ENCODE measurements around the gene USP47. TPM values are rescaled to one million over a fixed set of nuclear protein-coding genes. Genes with fewer than 3 reads are reported as not detected.

The USP47 gene
- total and polyA plus RNA-seq, 9 of the 15 experiments (the other 6 are each of a cell fraction or from before 2014, with no cell fraction given), result 13.1 to 63.6 (median 34.7) TPM

DNA sequence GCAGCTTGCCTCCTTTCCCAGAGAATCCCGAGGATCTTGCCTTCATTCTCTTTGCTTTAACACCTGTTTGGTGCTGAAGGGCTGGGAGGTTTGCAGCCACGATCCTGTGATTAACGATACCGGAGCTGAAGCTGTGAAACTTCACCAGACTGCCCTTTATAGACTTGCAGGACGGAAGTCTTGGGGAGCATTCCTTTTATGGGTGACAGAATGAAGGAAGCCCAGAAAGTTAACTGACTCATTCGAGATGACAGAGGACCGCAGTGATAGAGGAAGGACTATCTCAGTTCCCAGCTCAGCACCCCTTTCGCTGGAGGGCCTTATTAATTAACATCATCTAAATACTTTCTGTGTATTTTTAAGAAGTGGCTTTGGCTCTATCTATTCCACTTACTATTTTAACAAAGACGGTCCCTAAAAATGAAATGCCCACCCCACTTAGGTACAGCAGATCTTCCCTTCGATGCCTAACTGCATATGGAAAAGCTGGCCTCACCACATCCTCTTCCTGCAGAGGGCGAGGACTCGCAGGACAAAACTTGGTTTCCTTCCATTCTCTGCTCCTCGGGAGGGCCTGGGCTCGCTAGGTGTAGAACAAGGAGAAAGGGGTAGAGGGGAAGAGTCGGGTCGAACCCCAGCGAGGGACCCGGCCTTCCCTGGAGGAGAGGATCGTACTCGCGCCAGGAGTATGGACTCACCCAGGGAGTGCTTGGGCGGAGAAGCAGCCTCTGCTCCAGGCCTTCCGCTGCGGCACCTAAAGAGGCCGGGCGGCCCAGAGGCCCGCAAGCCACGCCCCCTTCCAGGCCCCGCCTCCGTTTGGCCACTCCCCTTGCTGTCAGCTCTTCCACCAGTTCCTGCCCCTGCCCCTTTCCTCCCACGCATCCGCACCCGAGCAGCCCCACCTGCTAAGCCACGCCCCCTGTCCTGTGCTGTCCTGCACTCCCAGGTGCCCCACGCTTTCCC, 30.7 kb upstream of the USP47 start (continued):
- TF ChIP-seq FOS (IDR thresholded peaks at IDR 0.05; ENCODE audit: extremely low read depth, insufficient read length), result no peak
- TF ChIP-seq, protein P1, sequence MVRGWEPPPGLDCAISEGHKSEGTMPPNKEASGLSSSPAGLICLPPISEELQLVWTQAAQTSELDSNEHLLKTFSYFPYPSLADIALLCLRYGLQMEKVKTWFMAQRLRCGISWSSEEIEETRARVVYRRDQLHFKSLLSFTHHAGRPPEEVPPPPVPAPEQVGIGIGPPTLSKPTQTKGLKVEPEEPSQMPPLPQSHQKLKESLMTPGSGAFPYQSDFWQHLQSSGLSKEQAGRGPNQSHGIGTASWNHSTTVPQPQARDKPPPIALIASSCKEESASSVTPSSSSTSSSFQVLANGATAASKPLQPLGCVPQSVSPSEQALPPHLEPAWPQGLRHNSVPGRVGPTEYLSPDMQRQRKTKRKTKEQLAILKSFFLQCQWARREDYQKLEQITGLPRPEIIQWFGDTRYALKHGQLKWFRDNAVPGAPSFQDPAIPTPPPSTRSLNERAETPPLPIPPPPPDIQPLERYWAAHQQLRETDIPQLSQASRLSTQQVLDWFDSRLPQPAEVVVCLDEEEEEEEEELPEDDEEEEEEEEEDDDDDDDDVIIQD (CRISPR knock-in tag; IDR thresholded peaks at IDR 0.05), result no peak
- TF ChIP-seq, protein P2, sequence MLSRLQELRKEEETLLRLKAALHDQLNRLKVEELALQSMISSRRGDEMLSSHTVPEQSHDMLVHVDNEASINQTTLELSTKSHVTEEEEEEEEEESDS (CRISPR knock-in tag; IDR thresholded peaks at IDR 0.05), result no peak
- TF ChIP-seq EWSR1 (IDR thresholded peaks at IDR 0.05; ENCODE audit: borderline replicate concordance, low read depth, partially characterized antibody), result no peak
- no peak for TF ChIP-seq ZKSCAN8 (CRISPR knock-in tag; IDR thresholded peaks at IDR 0.05)
- peak; percentile 45 for TF ChIP-seq GTF2B (IDR thresholded peaks at IDR 0.05; ENCODE audit: extremely low read depth, insufficient read length)
- TF ChIP-seq PATZ1 (CRISPR knock-in tag; IDR thresholded peaks at IDR 0.05; ENCODE audit: borderline replicate concordance), result no peak
- TF ChIP-seq PML (IDR thresholded peaks at IDR 0.05; ENCODE audit: low read length), result no peak; the same call in 1 of the 2 replicates
- TF ChIP-seq, protein P3, sequence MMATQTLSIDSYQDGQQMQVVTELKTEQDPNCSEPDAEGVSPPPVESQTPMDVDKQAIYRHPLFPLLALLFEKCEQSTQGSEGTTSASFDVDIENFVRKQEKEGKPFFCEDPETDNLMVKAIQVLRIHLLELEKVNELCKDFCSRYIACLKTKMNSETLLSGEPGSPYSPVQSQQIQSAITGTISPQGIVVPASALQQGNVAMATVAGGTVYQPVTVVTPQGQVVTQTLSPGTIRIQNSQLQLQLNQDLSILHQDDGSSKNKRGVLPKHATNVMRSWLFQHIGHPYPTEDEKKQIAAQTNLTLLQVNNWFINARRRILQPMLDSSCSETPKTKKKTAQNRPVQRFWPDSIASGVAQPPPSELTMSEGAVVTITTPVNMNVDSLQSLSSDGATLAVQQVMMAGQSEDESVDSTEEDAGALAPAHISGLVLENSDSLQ (IDR thresholded peaks at IDR 0.05), result peak; percentile 69
- TF ChIP-seq CTCF (IDR thresholded peaks at IDR 0.05 in 2 of 3, conservative IDR thresholded peaks at IDR 0.05 in 1 of 3; ENCODE audit: insufficient read depth in 2 of 3, low read depth in 1 of 3, low read length in 3 of 3), result no peak
- no peak for TF ChIP-seq CHD2 (IDR thresholded peaks at IDR 0.05; ENCODE audit: low read depth, low read length)
- TF ChIP-seq THRAP3 (IDR thresholded peaks at IDR 0.05; ENCODE audit: borderline replicate concordance), result no peak
- TF ChIP-seq BDP1 (IDR thresholded peaks at IDR 0.05; ENCODE audit: insufficient read depth, insufficient read length), result no peak
- TF ChIP-seq CC2D1A (IDR thresholded peaks at IDR 0.05), result no peak
- TF ChIP-seq PCBP1 (IDR thresholded peaks at IDR 0.05; ENCODE audit: low read depth, low read length, poor library complexity, severe bottlenecking), result no peak
- no peak for TF ChIP-seq HDAC6 (IDR thresholded peaks at IDR 0.05; ENCODE audit: low read depth, low read length)
- TF ChIP-seq PTBP1 (IDR thresholded peaks at IDR 0.05; ENCODE audit: low read depth, low read length), result no peak
- no peak for TF ChIP-seq ZFP1 (CRISPR knock-in tag; IDR thresholded peaks at IDR 0.05)
- no peak for TF ChIP-seq ZNF644 (tag; IDR thresholded peaks at IDR 0.05; ENCODE audit: low read depth)
- peak; percentile 81 to 84 for TF ChIP-seq NRF1 (conservative IDR thresholded peaks at IDR 0.05 in 1 of 2, IDR thresholded peaks at IDR 0.05 in 1 of 2)
